Muscle layer of colon (tissue), 2 donors: ENCODE data around the gene GLOD5.

Source experiments
- H3K27ac ChIP-seq: one replicate; pipeline ENCODE4 v1.7.0; 2013; ENCODE audit warnings: low read depth, mild to moderate bottlenecking, low read length, moderate library complexity
- H3K27me3 ChIP-seq, 2 donors: one replicate each; pipeline ENCODE4 v1.7.0; 2013; ENCODE audit warnings: low read length in 2 of 2, mild to moderate bottlenecking in 2 of 2; ENCODE audit not compliant: insufficient read depth in 2 of 2, control insufficient read depth in 1 of 2
- H3K36me3 ChIP-seq: one replicate; pipeline ENCODE4 v1.7.0; 2013; ENCODE audit warnings: mild to moderate bottlenecking, low read length; ENCODE audit not compliant: insufficient read depth
- H3K4me1 ChIP-seq: one replicate; pipeline ENCODE4 v1.7.0; 2013; ENCODE audit warnings: mild to moderate bottlenecking, low read length; ENCODE audit not compliant: insufficient read depth
- H3K4me3 ChIP-seq, 2 donors: one replicate each; pipeline ENCODE4 v1.7.0; 2013; ENCODE audit warnings: low read length in 2 of 2, low read depth in 1 of 2, mild to moderate bottlenecking in 1 of 2, moderate library complexity in 1 of 2
- H3K9ac ChIP-seq: one replicate; pipeline ENCODE4 v1.7.0; 2013; ENCODE audit warnings: low read length
- H3K9me3 ChIP-seq: one replicate; pipeline ENCODE4 v1.7.0; 2013; ENCODE audit warnings: mild to moderate bottlenecking, low read length
- donor health status: abdominal sarcoma.
- donor health status: Adenocarcinoma of cecum.

Gene GLOD5

GRCh38 chrX:48761674-48762471, at the start of gene GLOD5:
TSS of gene GLOD5 (plus strand) at chrX:48761747. CDS start at chrX:48761791, 44 bp downstream.
- H3K4me3 ChIP-seq = no peak within 1 kb of the TSS
- no peak within 1 kb of the TSS for H3K9ac ChIP-seq

DNA sequence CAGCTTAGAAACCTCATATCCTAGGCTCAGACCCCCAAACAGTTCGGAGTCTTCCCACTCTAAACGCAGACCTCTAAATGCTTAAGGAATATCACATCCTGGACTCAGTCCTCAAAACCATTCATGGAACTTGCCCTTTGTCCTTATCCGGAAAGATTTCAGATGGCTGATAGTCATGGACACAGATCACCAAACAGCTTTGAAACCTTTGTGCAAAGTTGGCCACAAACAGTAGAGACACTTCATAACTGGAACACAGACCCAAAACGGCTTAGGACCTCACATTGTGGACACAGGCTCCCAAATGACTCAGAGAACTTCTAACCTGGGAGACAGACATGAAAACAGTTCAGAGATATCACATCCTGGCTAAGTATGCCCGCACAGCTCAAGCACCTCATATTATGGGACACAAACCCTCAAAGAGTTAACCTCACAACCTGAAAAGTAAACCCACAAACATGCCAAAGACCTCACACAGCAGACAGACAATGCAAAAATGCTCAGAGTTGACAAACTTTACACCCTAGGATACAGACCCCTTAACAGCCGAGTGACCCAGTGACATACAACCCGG, 49.5 kb upstream of the GLOD5 start:
- no peaks in the 10 kb centered on the region for H3K4me1 ChIP-seq
- H3K36me3 ChIP-seq = no peaks in the 10 kb centered on the region
- H3K27me3 ChIP-seq = no peaks in the 10 kb centered on the region
- no peak overlapping the region for H3K4me3 ChIP-seq
- no peaks in the 10 kb centered on the region for H3K9me3 ChIP-seq
- no peak overlapping the region for H3K9ac ChIP-seq
- H3K27ac ChIP-seq = no peak overlapping the region

More at GRCh38 chrX:48761674-48762471, at the start of gene GLOD5:
- no peaks in the 10 kb centered on the region for H3K9me3 ChIP-seq
- H3K4me1 ChIP-seq = no peaks in the 10 kb centered on the region
- H3K27ac ChIP-seq = no peak within 1 kb of the TSS
- H3K36me3 ChIP-seq = no peaks in the 10 kb centered on the region
- H3K27me3 ChIP-seq = peaks cover 0 to 15% of the 10 kb centered on the region in 2 donors

DNA sequence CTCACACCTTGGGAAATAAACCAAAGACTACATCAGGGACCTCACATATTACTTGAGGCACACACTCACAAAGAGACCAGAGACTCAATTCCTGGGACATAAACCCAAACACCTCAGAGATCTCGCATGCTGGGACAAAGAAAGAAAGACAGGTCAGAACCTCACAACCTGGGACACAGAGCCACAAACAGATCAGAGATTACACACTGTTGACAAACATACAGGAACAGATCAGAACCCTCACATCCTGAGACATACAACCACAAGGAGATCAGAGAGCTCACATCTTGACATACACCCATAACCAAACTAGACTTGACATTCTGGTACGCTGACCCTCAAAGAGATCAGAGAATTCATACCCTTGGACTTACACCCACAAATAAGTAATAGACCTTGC, 47.7 kb upstream of the GLOD5 start:
- Histone ChIP-seq H3K4me1 (no peaks in the 10 kb centered on the region), H3K27me3 (no peaks in the 10 kb centered on the region), H3K9me3 (no peaks in the 10 kb centered on the region), H3K9ac (no peak overlapping the region), H3K4me3 (no peak overlapping the region), H3K36me3 (no peaks in the 10 kb centered on the region), H3K27ac (no peak overlapping the region)

- no peak overlapping the region for H3K9ac ChIP-seq
Measured at GRCh38 chrX:48714573-48714972, 47.0 kb upstream of the GLOD5 start.

DNA sequence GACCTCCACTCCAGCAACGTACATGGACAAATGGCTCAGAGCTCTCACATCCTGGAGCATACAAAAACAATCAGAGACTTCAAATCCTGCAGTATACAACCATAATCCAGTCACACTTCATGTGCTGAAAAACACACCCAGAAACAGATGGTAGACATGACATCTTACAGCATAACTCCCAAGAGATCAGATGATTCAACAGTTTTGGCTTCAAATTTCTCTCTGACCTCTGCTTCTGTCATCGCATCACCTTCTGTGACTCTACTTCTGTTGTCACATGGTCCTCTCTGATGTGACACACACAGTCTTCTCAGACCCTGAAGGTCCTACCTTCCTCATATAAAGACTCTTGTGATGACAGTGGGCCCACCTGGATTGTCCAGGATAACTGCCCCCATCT, 46.5 kb upstream of the GLOD5 start:
- H3K9me3 ChIP-seq = no peaks in the 10 kb centered on the region
- H3K4me3 ChIP-seq = no peak overlapping the region
- H3K27ac ChIP-seq = no peak overlapping the region
- no peak overlapping the region for H3K9ac ChIP-seq
- H3K36me3 ChIP-seq = no peaks in the 10 kb centered on the region
- H3K4me1 ChIP-seq = no peaks in the 10 kb centered on the region
- no peaks in the 10 kb centered on the region for H3K27me3 ChIP-seq

More at GRCh38 chrX:48714573-48714972, 47.0 kb upstream of the GLOD5 start:
- no peaks in the 10 kb centered on the region for H3K36me3 ChIP-seq
- no peaks in the 10 kb centered on the region for H3K4me1 ChIP-seq
- no peaks in the 10 kb centered on the region for H3K9me3 ChIP-seq
- no peak overlapping the region for H3K4me3 ChIP-seq
- H3K27me3 ChIP-seq = no peaks in the 10 kb centered on the region
- no peak overlapping the region for H3K27ac ChIP-seq

DNA sequence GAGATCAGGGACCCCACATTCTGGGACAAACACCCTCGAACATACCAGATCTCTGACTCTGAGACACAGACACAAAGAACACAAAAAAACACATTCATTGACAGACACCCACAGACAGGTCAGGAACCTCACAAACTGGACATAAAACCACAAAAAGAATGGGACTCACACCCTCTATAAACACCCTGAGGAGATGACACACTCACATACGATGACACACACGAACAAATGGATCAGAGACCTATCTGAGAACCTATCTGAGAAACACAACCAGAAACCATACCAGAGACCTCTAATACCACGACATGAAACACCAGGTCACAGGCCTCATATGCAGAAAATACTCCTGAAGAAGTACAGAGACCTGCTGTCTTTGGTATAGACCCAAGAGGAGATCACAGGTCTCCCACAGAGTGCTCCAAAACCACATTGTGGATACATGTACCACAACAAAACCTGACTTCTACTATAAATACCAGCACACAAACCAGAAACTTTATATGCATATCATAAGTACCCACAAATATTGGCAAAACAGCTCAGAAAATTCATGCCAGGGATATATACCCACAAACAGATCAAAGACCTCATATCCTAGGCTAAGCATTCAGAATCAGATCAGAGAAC, 45.6 kb upstream of the GLOD5 start:
- Histone ChIP-seq H3K36me3 (no peaks in the 10 kb centered on the region), H3K4me1 (no peaks in the 10 kb centered on the region), H3K9me3 (no peaks in the 10 kb centered on the region), H3K27ac (no peak overlapping the region), H3K27me3 (no peaks in the 10 kb centered on the region), H3K9ac (no peak overlapping the region), H3K4me3 (no peak overlapping the region)

GRCh38 chrX:48719958-48720357, 41.6 kb upstream of the GLOD5 start:
- Histone ChIP-seq H3K9me3 (no peaks in the 10 kb centered on the region), H3K4me3 (no peak overlapping the region), H3K9ac (no peak overlapping the region), H3K27me3 (no peaks in the 10 kb centered on the region), H3K4me1 (no peaks in the 10 kb centered on the region), H3K36me3 (no peaks in the 10 kb centered on the region), H3K27ac (no peak overlapping the region)

DNA sequence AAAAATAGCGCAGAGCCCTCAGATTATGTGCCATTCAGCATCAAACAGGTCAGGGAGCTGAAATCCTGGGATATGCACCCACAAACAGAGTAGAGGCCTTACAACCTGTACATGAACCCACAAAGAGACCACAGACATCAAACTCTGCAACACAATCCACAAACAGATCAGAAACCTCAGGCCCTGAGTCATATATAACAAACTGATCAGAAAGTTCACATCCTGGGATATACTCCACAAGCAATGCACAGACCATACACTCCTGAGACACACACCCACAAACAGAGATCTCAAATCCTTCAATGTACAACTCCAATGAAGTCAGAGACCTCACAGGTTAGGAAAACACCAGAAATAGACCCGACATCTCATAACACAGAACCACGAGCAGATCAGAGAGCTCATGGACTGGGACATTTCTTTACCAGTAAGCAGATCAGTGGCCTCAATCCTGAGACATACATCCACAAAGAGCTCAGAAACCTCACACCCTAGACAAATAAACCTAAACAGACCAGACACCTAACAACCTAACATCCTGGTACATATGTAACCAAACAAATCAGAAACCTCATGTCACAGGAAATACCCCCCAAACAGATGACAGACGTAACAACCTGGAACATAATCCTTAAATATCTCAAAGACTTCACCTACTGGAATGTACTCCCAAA, 40.8 kb upstream of the GLOD5 start:
- H3K4me3 ChIP-seq = no peak overlapping the region
- no peaks in the 10 kb centered on the region for H3K27me3 ChIP-seq
- H3K9ac ChIP-seq = no peak overlapping the region
- no peaks in the 10 kb centered on the region for H3K9me3 ChIP-seq
- no peaks in the 10 kb centered on the region for H3K36me3 ChIP-seq
- no peak overlapping the region for H3K27ac ChIP-seq
- no peaks in the 10 kb centered on the region for H3K4me1 ChIP-seq

GRCh38 chrX:48721916-48722315, 39.6 kb upstream of the GLOD5 start:
- Histone ChIP-seq H3K27me3 (no peaks in the 10 kb centered on the region), H3K9ac (no peak overlapping the region), H3K9me3 (no peaks in the 10 kb centered on the region), H3K27ac (no peak overlapping the region), H3K4me3 (no peak overlapping the region), H3K4me1 (no peaks in the 10 kb centered on the region), H3K36me3 (no peaks in the 10 kb centered on the region)

- no peak overlapping the region for H3K9ac ChIP-seq
- no peaks in the 10 kb centered on the region for H3K27me3 ChIP-seq
- no peak overlapping the region for H3K27ac ChIP-seq
- no peak overlapping the region for H3K4me3 ChIP-seq
- H3K4me1 ChIP-seq = no peaks in the 10 kb centered on the region
- no peaks in the 10 kb centered on the region for H3K36me3 ChIP-seq
- no peaks in the 10 kb centered on the region for H3K9me3 ChIP-seq
Measured at GRCh38 chrX:48726596-48726995, 35.0 kb upstream of the GLOD5 start.

- H3K9ac ChIP-seq = no peak overlapping the region
- H3K4me1 ChIP-seq = no peaks in the 10 kb centered on the region
- no peak overlapping the region for H3K27ac ChIP-seq
- no peak overlapping the region for H3K4me3 ChIP-seq
- H3K27me3 ChIP-seq = no peaks in the 10 kb centered on the region
- H3K9me3 ChIP-seq = no peaks in the 10 kb centered on the region
- no peaks in the 10 kb centered on the region for H3K36me3 ChIP-seq
Measured at GRCh38 chrX:48728653-48729052, 32.9 kb upstream of the GLOD5 start.
